NCI-H1048 (cell line): ENCODE measurements around the gene PEAK1.
A peak's percentile ranks its signal among the peaks of the same experiment; 100 is the strongest.
"Not testable (repeated sequence)": the region's sequence is repeated elsewhere in the genome, so short reads cannot be mapped to it uniquely, and the experiment has no call there.

Experiments
- DNase-seq: peaks from one replicate; lab custom pipeline; 2025; lab: John Stamatoyannopoulos, UW

Gene PEAK1

GRCh38 chr15:77225646-77226045 is 194.3 kb downstream of the PEAK1 start:
- no peak for DNase-seq

DNA sequence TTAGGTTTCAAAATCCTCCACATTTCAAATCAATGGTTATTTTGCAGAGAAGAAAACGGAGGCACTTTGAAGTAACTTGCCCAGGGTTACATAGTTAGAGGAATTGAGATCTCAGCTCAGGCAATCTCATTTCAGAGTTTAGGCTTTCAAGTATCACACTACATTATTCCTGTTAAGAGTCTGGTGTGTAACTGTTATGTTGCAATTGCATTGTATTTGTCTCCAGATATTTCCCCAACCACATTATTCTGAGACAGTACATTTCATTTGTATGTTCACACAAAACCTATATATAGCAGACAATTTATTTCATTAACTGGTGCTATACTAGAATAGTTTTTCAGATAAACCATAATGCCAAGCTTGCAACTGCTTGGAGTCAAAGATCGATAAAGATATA is 194.8 kb downstream of the PEAK1 start:
- no peak for DNase-seq

GRCh38 chr15:77224352-77224751 is 195.6 kb downstream of the PEAK1 start:
- DNase-seq, result no peak

GRCh38 chr15:77221708-77222107 is 198.2 kb downstream of the PEAK1 start:
- DNase-seq, result no peak

- no peak for DNase-seq
Measured at GRCh38 chr15:77221174-77221573, 198.7 kb downstream of the PEAK1 start.

DNA sequence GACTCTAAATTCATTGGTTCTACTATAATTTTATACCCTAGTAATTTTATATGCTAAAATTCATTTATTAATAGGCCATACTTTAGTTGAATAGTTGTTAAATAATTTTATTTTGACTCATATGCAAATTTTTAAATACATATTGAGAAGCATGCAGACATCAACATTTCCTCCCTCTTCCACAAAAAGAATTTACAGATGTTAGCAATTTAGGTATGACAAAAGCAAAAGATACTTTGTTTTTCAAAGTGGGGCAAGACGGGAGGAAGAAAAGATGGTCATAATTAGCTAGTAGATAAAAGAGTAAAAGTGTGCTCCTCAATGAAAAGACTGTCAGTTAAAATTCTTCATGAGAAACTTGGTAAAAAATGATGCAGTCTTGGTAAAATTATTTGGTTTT is 200.1 kb downstream of the PEAK1 start:
- DNase-seq, result no peak

GRCh38 chr15:77209221-77209620 is 210.7 kb downstream of the PEAK1 start:
- no peak for DNase-seq

DNA sequence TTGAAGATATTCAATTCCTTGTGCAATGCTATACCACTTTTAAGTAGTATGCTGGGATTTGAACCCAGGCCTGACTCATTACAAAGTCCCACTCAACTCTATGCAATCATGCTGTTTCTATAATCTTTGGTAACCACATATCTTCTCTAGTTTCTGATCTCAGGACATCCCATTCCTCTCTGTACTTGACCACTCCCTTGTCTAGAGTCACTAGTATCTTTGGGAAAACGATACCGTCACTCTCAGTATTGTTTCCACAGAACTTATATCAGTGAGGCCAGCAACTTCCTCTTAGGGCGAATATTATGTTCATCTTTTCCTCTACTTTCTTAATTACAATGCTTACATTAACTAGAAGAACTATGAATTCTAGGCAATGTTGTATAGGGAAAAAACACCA is 211.7 kb downstream of the PEAK1 start:
- DNase-seq, result no peak

- no peak for DNase-seq
Measured at GRCh38 chr15:77201665-77202064, 218.2 kb downstream of the PEAK1 start.

DNA sequence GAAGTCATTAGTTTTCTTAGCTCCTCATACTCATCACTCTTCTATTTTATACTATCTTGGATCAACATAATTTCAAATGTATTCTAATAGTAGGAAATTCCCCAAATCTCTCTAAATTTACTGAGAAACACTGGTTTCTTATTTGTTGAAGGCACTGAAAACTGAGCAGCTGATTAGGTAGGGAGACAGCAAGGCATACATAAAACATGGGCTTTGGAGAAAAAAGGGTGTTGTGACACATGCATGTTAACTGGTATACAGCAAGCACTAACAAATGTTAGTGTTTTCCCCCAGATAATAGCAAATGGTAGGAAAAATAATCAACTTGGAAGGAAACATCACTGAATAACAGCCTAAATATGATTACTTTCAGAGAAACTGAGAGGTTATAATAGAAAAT is 223.5 kb downstream of the PEAK1 start:
- no peak for DNase-seq

DNA sequence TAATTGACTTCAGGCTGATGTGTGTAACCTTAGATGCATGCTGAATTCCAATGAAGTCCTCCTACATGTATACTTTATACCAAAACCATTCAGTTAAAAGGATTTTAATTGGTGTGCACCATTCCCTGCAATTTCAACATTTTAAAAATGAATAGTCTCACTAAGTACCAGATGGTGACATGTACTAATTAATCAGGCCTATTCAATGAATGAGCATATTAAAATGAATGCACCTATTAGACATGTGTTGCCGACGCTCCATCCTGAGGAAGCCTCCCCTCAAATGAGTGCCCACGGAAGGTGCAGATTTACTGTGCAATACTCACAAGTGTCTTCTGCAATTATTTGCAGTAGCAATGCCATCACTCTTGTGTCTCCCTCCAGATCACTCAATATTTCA is 224.3 kb downstream of the PEAK1 start:
- no peak for DNase-seq

- DNase-seq, result no peak
Measured at GRCh38 chr15:77192451-77192850, 227.5 kb downstream of the PEAK1 start.

GRCh38 chr15:77191230-77191834 is 228.6 kb downstream of the PEAK1 start:
- DNase-seq, result no peak

DNA sequence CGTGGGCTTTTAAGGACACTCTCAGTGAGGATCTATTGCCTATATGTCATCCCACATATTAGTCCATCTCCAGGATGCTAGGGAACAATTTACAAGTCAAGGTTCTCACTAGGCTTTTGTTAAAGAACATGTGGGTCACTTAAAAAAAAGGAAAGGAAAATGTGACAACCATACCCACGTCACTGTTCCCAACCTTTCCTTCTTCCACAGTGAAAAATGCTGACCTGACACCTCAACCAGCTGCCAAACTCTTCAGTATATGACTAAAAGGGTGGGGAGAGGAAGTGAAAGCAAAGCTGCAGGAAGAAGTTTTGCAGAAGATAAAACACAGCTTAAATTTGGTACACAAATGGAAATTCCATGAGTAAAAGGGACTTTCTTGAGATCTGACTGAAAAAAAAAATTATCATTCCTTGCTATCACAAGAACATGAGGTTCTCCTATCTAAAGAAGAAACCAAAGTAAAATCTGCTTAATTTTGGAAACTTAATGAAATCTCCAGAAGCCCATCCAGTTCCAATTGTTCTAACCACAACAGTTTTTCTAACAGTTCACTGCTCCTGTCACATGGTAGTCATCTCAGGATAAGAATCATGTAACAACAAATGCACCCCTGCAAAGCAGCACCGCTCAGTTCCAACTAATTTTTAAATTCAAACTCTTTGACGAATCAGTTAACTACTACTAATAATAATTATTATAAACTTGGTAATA is 232.0 kb downstream of the PEAK1 start:
- DNase-seq, result no peak

GRCh38 chr15:77186594-77187011 is 233.3 kb downstream of the PEAK1 start:
- DNase-seq, result no peak

GRCh38 chr15:77185242-77185785 is 234.6 kb downstream of the PEAK1 start:
- no peak for DNase-seq

- not testable (repeated sequence) for DNase-seq
Measured at GRCh38 chr15:77184352-77184751, 235.6 kb downstream of the PEAK1 start.

GRCh38 chr15:77183066-77183465 is 236.8 kb downstream of the PEAK1 start:
- DNase-seq, result peak; percentile 14

GRCh38 chr15:77181305-77182074 is 238.4 kb downstream of the PEAK1 start:
- no peak for DNase-seq

GRCh38 chr15:77180757-77181156 is 239.1 kb downstream of the PEAK1 start:
- no peak for DNase-seq

GRCh38 chr15:77180270-77180669 is 239.6 kb downstream of the PEAK1 start:
- DNase-seq, result no peak

DNA sequence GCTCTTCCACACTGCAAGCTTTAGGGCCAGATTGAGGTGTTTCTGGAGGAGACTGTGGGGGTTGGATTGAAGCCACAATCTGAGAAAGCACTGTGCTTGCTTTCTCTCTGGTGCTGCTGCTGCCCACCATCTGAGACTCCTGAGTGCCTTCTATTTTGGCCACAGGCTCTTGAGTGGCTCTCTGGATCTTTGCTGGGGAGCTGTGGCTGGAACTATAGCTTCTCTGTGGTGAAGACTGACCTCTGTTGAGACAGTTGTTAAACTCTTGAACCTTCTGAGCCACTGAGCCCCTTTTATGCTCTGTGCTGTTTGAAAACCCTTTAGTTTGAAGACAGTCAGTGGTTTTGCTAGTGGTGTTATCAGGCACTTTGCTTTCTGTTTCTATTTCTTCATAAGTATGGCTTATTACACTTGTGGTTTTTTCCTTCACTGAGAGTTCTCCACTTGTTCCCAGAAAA is 240.3 kb downstream of the PEAK1 start:
- DNase-seq, result no peak

GRCh38 chr15:77178411-77178810 is 241.5 kb downstream of the PEAK1 start:
- DNase-seq, result no peak
